Body of pancreas (tissue), 4 donors: ENCODE measurements around the gene KCTD4. TPM values are rescaled to one million over a fixed set of nuclear protein-coding genes. Genes with fewer than 3 reads are reported as not detected.
A peak's percentile ranks its signal among the peaks of the same experiment; 100 is the strongest.

Experiments used
- ATAC-seq: fragments of 150-250 bp; one replicate; pipeline ENCODE4 v1.9.1; 2016
- DNase-seq, 4 donors: peaks; one replicate each; pipeline ENCODE4 v3.0.0-alpha.2; 2019
- H3K27ac ChIP-seq, 4 donors: fragments of 200-600 bp; sonication (generic); 1 replicate in 3 of 4; 2 replicates in 1 of 4; pipeline versions ENCODE4 v1.5.1 to v1.6.1; 2016 to 2019; ENCODE audit warnings: mild to moderate bottlenecking in 1 of 4, mixed read lengths in 1 of 4, moderate library complexity in 1 of 4
- H3K27me3 ChIP-seq, 2 donors: fragments of 200-600 bp; sonication (generic); one replicate each; pipeline ENCODE4 v1.6.0; 2016; ENCODE audit warnings: mild to moderate bottlenecking in 1 of 2
- H3K36me3 ChIP-seq, 2 donors: fragments of 200-600 bp; sonication (generic); replicated peaks in 1 of 2; 2 replicates each; pipeline ENCODE4 v1.5.1; 2016; ENCODE audit warnings: low read depth in 2 of 2; ENCODE audit not compliant: insufficient read depth in 1 of 2
- H3K4me1 ChIP-seq: fragments of 200-600 bp; sonication (generic); one replicate; pipeline ENCODE4 v1.6.0; 2016
- H3K4me3 ChIP-seq, 2 donors: fragments of 200-600 bp; sonication (generic); 1 replicate in 1 of 2; 2 replicates in 1 of 2; pipeline ENCODE4 v1.5.1; 2016 to 2019
- H3K9me3 ChIP-seq, 3 donors: fragments of 200-600 bp; sonication (generic); 1 replicate in 2 of 3; 2 replicates in 1 of 3; pipeline ENCODE4 v1.5.1; 2016
- CTCF ChIP-seq, 7 experiments: fragments of 450-650 bp in 4 of 7; fragments of 200-600 bp in 3 of 7; sonication (generic) in 3 of 7; IDR thresholded peaks; one replicate each; pipeline ENCODE4 v1.5.1; 2016 to 2019; ENCODE audit warnings: antibody characterized with exemption in 7 of 7
- POLR2A ChIP-seq, 3 donors: fragments of 450-650 bp; IDR thresholded peaks; one replicate each; pipeline ENCODE4 v1.6.1; 2016; ENCODE audit warnings: antibody characterized with exemption in 3 of 3, mild to moderate bottlenecking in 2 of 3
- WGBS, 2 donors: methylation state at CpG; one replicate each; pipeline ENCODE4 v1.1.5; 2017; 5-methylcytosine and 5-hydroxymethylcytosine counted together
- intact Hi-C: fragments of 100-400 bp; cut with DNase I; formaldehyde crosslinking; loops from one replicate; pipeline ENCODE4 v1.15.1; 2023
- total RNA-seq, 2 donors: library from RNA; depleted of rRNA; stranded (reverse); fragments of >200 nt; gene quantifications; one replicate each; pipeline ENCODE4 v1.1.0, GENCODE V29; 2016

The KCTD4 gene
- total RNA-seq, 2 donors from 2014 or later = not detected

GRCh38 chr13:45180713-45181601, 19.9 kb downstream of the KCTD4 start:
- intact Hi-C loops = no loop called here
- H3K27me3 ChIP-seq = no peaks in the 10 kb centered on the region
- DNase-seq = no peak

GRCh38 chr13:45180303-45180702, 20.5 kb downstream of the KCTD4 start:
- ATAC-seq (no peak), DNase-seq (no peak)
- Histone ChIP-seq H3K27ac (no peak overlapping the region), H3K36me3 (no peaks in the 10 kb centered on the region), H3K27me3 (no peaks in the 10 kb centered on the region), H3K4me1 (no peaks in the 10 kb centered on the region), H3K4me3 (no peak overlapping the region), H3K9me3 (no peaks in the 10 kb centered on the region)
- WGBS, 2 donors = 74 to 90% methylated on average over 3 of the region's 3 CpGs
- no peak for TF ChIP-seq CTCF (IDR thresholded peaks at IDR 0.05)
- TF ChIP-seq POLR2A (IDR thresholded peaks at IDR 0.05) = no peak
- intact Hi-C loops = no loop called here

More at GRCh38 chr13:45180713-45181601, 19.9 kb downstream of the KCTD4 start:
- Histone ChIP-seq H3K9me3 (no peaks in the 10 kb centered on the region), H3K4me3 (no peak overlapping the region), H3K27ac (no peak overlapping the region), H3K4me1 (no peaks in the 10 kb centered on the region), H3K36me3 (no peaks in the 10 kb centered on the region)
- WGBS, 2 donors = 89 to 90% methylated on average over 6 to 7 of the region's 7 CpGs
- ATAC-seq = no peak
- TF ChIP-seq POLR2A (IDR thresholded peaks at IDR 0.05) = no peak
- no peak for TF ChIP-seq CTCF (IDR thresholded peaks at IDR 0.05)

- H3K4me1 ChIP-seq = no peaks in the 10 kb centered on the region
- H3K27ac ChIP-seq = no peak overlapping the region
- ATAC-seq (peak; percentile 45), DNase-seq (no peak)
- intact Hi-C loops = no loop called here
- no peaks in the 10 kb centered on the region for H3K9me3 ChIP-seq
- no peak for TF ChIP-seq CTCF (IDR thresholded peaks at IDR 0.05)
- no peak overlapping the region for H3K4me3 ChIP-seq
- H3K27me3 ChIP-seq = no peaks in the 10 kb centered on the region
- no peaks in the 10 kb centered on the region for H3K36me3 ChIP-seq
These were observed 21.4 kb downstream of the KCTD4 start for GRCh38 chr13:45179428-45179827.

DNA sequence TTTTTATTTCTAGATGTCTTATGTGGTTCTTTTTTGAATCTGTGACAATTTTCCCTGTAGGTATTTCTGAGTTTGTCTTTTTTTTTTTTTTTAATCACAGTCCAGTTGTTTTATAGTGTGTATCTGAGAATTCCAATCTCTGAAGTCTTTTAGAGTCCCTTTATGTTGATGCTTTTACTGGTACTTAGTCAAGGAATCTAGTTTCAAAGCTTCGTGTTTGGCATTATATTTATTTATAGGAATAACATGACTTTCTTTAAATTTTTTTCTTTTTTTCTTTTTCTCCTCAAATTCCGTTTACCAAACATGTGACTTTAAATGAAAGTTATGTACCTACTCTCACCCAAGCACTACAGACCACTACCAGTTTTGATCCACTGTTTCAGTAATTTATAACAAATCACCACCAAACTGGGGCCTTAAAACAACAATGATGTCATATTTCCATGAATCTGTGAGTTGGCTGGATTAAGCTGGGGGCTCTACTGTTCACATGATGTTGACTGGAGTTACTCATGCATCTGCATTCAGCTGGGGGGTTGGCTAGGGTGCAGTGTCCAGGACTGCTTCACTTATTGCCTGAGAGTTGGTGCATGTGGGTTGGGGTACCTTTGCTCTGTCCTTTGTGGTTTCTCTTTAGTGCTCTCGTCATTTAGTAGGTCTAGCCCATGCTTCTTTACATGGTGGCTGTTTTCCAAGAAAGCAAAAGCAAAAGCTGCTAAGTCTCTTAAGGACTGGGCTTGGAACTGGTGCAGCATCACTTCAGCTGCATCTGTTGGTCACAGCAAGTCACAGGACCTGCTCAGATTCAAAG, 22.3 kb downstream of the KCTD4 start:
- Histone ChIP-seq H3K27ac (no peak overlapping the region), H3K4me3 (no peak overlapping the region), H3K4me1 (no peaks in the 10 kb centered on the region), H3K36me3 (no peaks in the 10 kb centered on the region), H3K9me3 (no peaks in the 10 kb centered on the region), H3K27me3 (no peaks in the 10 kb centered on the region)
- no peak for DNase-seq
- ATAC-seq = no peak
- 81 to 82% methylated on average over 3 of the region's 3 CpGs for WGBS, 2 donors
- intact Hi-C loops = no loop called here
- no peak for TF ChIP-seq POLR2A (IDR thresholded peaks at IDR 0.05)
- TF ChIP-seq CTCF (IDR thresholded peaks at IDR 0.05) = no peak
